ENCODE measurements around the gene MAPRE2. TPM values are rescaled to one million over a fixed set of nuclear protein-coding genes. Genes with fewer than 3 reads are reported as not detected.

MAPRE2 gene
- total RNA-seq = 10 to 100 TPM; 38.3 to 41.7 (median 38.4) TPM

DNA sequence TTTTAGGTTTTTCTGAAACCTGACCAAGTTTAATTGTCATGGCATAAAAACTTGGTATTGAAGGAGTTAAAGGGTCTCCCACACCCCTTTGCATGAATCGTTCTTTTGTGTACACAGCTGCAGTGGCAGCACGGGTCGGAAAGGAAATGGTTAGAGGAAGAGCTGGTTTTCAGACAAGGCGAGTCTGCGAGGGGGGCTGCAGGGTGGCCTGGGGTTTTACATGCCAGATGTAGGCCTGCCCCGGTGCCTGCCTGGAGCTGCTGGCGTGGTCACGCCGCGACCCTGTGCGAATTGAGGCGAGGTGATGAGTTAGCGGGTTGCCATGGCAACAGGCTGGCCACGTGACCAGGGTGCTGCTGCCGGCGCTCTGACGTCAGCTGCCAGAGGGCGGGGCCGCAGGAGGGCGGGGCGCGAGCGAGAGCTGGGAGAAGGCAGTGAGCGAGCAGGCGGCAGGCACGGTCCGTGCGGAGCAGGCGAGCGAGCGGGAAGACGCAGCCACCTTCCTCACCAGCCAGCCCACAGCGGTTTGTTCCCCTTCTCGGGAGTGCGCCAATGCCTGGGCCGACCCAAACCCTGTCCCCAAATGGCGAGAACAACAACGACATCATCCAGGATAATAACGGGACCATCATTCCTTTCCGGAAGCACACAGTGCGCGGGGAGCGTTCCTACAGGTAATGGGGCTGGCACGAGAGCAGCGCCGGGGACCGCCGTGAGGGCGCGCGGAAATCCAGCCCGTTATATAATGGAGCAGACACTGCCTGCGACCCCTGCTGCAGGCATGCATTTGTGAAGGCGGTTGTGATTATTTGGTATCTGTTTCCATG is at the start of gene MAPRE2:
Gene MAPRE2 (plus strand): TSS at position 426 of the 827 bp plus-strand sequence. CDS start 127 bp downstream, at position 553.
- Mint-ChIP-seq H3K9me3 (no peaks in the 10 kb centered on the region), H3K4me3 (peak within 1 kb of the TSS; percentile 95), H3K4me1 (ENCODE audit: low read depth) (peaks cover 66% of the 10 kb centered on the region), H3K27me3 (ENCODE audit: low read depth) (no peaks in the 10 kb centered on the region), H3K36me3 (ENCODE audit: insufficient read depth) (no peaks in the 10 kb centered on the region)
- DNase-seq (peak; percentile 100), ATAC-seq (peak; percentile 85 to 87)

DNA sequence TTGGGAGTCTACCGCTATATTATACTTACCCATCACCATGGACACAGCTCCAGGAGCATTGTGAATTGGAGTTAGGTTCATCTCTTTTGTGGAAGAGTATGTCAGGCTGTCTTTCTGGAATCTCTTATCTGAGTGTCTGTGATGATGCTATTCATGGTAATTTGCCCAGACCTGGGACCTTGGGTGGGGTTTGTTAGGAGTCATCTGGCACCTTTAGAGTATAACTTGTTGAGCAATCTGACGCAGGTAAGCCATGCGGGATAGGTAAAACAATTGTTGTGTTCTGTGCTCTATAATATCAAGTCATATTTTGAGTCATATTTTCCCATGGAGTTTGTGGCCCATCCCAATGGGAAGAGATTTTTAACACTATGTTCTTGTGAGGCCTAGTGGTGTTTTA is 49.7 kb upstream of the MAPRE2 start:
- H3K27me3 Mint-ChIP-seq (ENCODE audit: low read depth) = no peaks in the 10 kb centered on the region
- H3K4me3 Mint-ChIP-seq = no peak overlapping the region
- no peak for DNase-seq
- peaks cover 2% of the 10 kb centered on the region for H3K36me3 Mint-ChIP-seq (ENCODE audit: insufficient read depth)
- H3K4me1 Mint-ChIP-seq (ENCODE audit: low read depth) = peaks cover 3% of the 10 kb centered on the region
- no peaks in the 10 kb centered on the region for H3K9me3 Mint-ChIP-seq
- no peak for ATAC-seq

DNA sequence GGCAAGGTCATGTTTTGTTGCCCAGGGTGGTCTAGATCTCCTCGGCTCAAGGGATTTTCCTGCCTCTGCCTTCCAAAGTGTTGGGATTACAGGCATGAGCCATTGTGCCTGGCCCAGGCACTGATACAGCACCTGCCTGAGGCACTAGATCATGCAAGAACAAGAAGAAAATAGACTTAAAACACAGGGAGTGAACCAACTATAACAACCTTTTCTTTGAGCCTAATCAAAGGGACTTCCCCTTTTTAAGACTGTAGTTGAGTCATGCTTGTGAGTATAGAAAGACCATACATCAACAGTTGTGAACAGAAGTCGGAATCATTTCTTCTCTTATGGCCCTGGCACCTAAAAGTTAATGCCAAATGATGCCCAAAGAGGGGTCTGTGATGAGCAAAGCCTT is 47.9 kb upstream of the MAPRE2 start:
- Mint-ChIP-seq H3K9me3 (no peaks in the 10 kb centered on the region), H3K4me3 (no peak overlapping the region), H3K36me3 (ENCODE audit: insufficient read depth) (peaks cover 2% of the 10 kb centered on the region), H3K27me3 (ENCODE audit: low read depth) (no peaks in the 10 kb centered on the region), H3K4me1 (ENCODE audit: low read depth) (peaks cover 3% of the 10 kb centered on the region)
- ATAC-seq (peak; percentile 81 to 93), DNase-seq (no peak)

DNA sequence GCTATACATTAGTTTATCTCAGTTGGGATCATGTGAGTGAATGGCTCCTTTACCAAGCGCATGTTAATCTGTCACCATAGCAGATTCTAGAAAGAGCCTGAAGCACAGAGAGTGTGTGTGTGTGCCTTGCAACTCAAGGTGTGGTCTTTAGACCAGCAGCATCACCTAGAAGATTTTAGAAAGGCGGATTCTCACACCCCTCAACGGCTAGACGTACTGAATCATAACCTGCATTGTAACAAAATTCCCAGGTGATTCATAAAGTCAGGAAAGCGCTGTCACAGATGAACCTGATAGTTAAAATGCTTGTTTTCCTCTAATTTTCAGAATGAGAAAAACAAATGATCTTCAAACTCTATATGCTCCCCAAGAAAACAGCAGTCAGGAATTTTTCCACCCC is 45.5 kb upstream of the MAPRE2 start:
- Mint-ChIP-seq H3K4me1 (ENCODE audit: low read depth) (peaks cover 3% of the 10 kb centered on the region), H3K36me3 (ENCODE audit: insufficient read depth) (peaks cover 2% of the 10 kb centered on the region), H3K4me3 (no peak overlapping the region), H3K9me3 (no peaks in the 10 kb centered on the region), H3K27me3 (ENCODE audit: low read depth) (no peaks in the 10 kb centered on the region)
- ATAC-seq = no peak
- no peak for DNase-seq

DNA sequence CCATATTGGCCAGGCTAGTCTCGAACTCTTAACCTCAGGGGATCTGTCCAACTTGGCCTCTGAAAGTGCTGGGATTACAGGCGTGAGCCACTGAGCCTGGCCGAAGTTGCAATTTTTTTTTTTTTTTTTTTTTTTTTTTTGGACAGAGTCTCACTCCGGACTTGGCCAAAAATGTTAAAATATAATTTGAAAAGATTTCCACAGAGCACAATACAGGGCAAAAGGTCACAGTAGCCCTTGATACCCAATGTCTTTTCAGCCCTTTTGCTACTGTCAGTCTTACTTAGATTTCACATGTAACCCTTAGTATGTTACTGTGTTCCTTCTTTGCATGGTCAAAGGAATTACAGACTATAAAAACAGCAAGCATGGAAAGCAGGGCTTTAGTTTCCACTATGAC is 42.6 kb upstream of the MAPRE2 start:
- Mint-ChIP-seq H3K27me3 (ENCODE audit: low read depth) (peaks cover 2% of the 10 kb centered on the region), H3K9me3 (no peaks in the 10 kb centered on the region), H3K4me1 (ENCODE audit: low read depth) (peaks cover under 1% of the 10 kb centered on the region), H3K4me3 (no peak overlapping the region), H3K36me3 (ENCODE audit: insufficient read depth) (no peaks in the 10 kb centered on the region)
- ATAC-seq = no peak
- DNase-seq = no peak

DNA sequence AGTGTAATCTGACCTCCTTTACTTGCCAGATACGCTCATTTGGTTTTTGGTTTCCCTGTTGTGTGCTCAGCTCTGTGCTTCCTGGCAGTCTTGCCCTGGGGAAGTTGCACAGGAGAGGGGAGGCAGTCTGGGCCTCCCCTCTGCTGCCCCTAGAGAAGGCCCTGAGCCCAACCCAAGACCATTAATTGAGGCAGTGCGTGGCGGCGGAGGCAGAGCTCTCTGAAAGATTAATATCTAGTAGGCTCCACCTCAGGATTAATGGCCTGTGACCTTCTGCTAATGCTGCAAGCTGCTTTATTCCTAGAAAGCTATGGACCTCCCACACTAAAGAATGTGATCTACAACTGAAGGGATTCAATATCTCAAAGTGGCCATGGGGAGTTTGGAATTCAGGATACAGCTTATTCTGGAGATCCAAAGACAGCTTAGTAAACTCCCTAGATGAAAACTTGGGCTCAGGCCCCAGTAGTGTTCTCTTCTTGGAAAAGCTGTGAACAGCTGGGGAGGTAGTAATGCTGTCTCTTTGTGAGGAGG is 41.4 kb upstream of the MAPRE2 start:
- Mint-ChIP-seq H3K27me3 (ENCODE audit: low read depth) (peaks cover 2% of the 10 kb centered on the region), H3K4me3 (no peak overlapping the region), H3K36me3 (ENCODE audit: insufficient read depth) (no peaks in the 10 kb centered on the region), H3K4me1 (ENCODE audit: low read depth) (no peaks in the 10 kb centered on the region), H3K9me3 (no peaks in the 10 kb centered on the region)
- no peak for ATAC-seq
- DNase-seq = no peak

DNA sequence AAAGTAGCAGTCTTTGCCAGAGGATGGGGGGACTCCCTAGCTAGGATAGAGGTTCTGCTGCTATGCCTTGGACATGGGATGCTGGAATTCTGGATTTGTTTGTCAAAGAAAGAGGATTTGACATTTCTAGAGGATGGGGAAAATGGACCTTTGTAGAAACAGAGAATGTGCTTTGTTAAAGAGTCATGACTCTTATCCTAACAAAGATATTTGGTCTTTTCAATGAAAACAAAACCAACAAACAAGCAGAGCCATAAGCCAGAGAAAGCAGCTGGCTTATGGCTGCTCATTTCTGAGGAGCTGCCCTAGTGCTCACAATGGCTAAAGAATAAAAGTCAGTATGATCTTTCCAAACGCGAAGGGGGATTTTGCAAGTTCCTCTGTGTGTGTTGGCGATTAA is 40.8 kb upstream of the MAPRE2 start:
- no peak for ATAC-seq
- Mint-ChIP-seq H3K4me3 (no peak overlapping the region), H3K4me1 (ENCODE audit: low read depth) (no peaks in the 10 kb centered on the region)

DNA sequence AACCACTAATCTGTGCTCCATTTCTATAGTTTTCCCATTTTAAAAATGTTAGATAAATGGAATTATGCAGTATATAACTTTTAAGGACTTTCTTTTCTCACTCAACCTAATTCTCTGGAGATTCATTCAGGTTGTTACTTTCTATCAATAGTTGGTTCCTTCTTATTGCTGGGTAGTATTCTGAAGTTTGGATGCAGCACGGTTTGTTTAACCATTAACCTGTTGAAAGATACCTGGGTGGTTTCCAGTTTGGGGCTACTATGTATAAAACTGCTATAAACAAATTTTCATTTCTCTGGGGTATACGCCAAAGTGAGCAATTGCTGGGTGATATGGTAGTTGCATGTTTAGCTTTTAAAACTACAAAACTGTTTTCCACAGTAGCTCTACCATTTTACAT is 39.1 kb upstream of the MAPRE2 start:
- ATAC-seq = no peak
- DNase-seq = no peak
- H3K27me3 Mint-ChIP-seq (ENCODE audit: low read depth) = peaks cover 2% of the 10 kb centered on the region
- no peak overlapping the region for H3K4me3 Mint-ChIP-seq
- no peaks in the 10 kb centered on the region for H3K4me1 Mint-ChIP-seq (ENCODE audit: low read depth)
- no peaks in the 10 kb centered on the region for H3K9me3 Mint-ChIP-seq
- no peaks in the 10 kb centered on the region for H3K36me3 Mint-ChIP-seq (ENCODE audit: insufficient read depth)

More for the DNA sequence above, 40.8 kb upstream of the MAPRE2 start:
- H3K36me3 Mint-ChIP-seq (ENCODE audit: insufficient read depth) = no peaks in the 10 kb centered on the region
- H3K9me3 Mint-ChIP-seq = no peaks in the 10 kb centered on the region
- no peak for DNase-seq
- H3K27me3 Mint-ChIP-seq (ENCODE audit: low read depth) = peaks cover 2% of the 10 kb centered on the region

DNA sequence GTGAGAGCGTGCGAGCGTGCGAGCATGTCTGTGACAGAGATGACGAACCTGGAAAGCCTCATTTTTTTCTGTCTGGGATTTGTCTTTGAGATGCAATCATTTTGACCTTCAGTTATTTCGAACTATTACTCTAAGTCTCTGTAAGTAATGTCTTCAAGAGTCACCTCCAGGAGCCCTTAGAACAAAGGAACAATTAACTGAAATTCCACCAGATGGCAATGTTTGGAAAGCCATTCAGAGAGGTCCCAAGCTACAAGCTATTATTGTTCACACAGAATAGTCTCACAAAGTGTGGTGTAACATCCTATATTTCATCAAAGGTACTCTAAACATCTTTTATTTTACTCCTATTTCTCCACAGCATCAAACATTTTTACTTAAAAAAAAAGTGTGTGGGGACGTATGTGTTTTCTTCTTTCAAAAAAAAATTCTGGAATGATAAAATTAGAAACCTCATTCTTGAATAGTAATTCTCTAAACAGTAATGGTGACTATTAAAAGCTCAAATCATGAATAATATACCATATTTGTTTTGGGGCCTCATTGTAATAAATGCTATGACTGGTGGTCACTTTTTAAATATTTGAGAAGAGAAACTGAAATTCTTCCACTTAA is 35.1 kb upstream of the MAPRE2 start:
- peaks cover 2% of the 10 kb centered on the region for H3K27me3 Mint-ChIP-seq (ENCODE audit: low read depth)
- H3K9me3 Mint-ChIP-seq = no peaks in the 10 kb centered on the region
- H3K4me3 Mint-ChIP-seq = no peak overlapping the region
- no peaks in the 10 kb centered on the region for H3K36me3 Mint-ChIP-seq (ENCODE audit: insufficient read depth)
- no peaks in the 10 kb centered on the region for H3K4me1 Mint-ChIP-seq (ENCODE audit: low read depth)
- no peak for DNase-seq
- peak; percentile 78 to 79 for ATAC-seq

DNA sequence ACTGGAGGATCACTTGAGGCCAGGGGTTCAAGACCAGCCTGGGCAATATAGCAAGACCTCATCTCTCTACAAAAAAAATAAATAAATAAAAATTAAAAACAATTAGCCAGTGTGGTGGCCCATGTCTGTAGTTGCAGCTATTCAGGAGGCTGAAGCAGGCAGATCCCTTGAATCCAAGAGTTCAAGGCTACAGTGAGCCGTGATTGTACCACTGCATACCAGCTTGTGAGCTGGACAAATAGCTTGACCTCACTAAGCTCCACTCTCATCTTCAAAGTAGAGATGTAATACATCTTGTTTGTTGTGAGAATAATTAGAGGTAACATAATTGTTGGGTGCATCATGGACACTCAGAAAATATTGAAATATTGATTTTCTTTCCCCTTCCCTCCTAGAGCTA is 31.1 kb upstream of the MAPRE2 start:
- H3K36me3 Mint-ChIP-seq (ENCODE audit: insufficient read depth) = no peaks in the 10 kb centered on the region

DNA sequence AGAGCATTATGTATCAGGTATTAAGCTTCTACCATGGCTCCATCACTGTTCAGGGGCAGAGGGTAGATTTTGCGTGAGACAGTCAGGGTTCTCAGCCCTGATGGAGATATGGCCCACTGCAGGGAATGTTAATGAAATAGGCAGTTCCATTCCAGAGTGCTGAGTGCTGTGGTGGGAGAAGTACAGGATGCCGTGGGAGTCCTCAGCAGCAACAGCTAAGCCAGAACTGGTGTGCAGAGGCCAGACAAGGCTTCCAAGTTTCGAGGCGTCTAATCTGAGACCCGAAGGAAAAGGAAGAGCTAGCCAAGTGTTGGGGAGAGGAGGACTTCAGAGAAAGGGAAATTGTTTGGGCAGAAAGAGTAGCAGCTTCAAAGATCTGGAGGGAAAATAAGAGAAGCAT is 30.2 kb upstream of the MAPRE2 start:
- Mint-ChIP-seq H3K4me3 (no peak overlapping the region), H3K4me1 (ENCODE audit: low read depth) (no peaks in the 10 kb centered on the region), H3K36me3 (ENCODE audit: insufficient read depth) (no peaks in the 10 kb centered on the region), H3K27me3 (ENCODE audit: low read depth) (no peaks in the 10 kb centered on the region), H3K9me3 (no peaks in the 10 kb centered on the region)
- ATAC-seq (no peak), DNase-seq (no peak)

More for the DNA sequence above, 31.1 kb upstream of the MAPRE2 start:
- Mint-ChIP-seq H3K4me3 (no peak overlapping the region), H3K9me3 (no peaks in the 10 kb centered on the region), H3K4me1 (ENCODE audit: low read depth) (no peaks in the 10 kb centered on the region), H3K27me3 (ENCODE audit: low read depth) (no peaks in the 10 kb centered on the region)
- ATAC-seq (no peak), DNase-seq (no peak)

DNA sequence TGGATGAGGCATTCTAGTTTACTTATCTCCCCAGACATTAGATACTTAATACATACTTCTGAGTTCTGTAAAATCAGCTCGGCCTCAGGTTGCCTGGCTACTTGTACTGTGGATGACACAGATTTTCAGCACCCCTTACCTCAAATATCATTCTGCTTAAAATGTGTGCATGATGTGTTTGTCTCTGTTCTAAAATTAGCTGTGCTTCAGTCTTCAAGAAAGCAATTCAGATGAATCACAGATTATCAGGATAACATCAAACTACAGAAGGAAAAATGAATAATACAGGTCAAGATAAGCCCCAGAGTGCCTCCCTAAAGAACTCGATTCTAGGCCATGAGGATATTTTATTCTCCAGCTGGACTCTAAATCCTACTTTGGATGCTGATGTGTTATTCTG is 21.3 kb upstream of the MAPRE2 start:
- no peak for ATAC-seq
- DNase-seq = no peak
- H3K4me1 Mint-ChIP-seq (ENCODE audit: low read depth) = no peaks in the 10 kb centered on the region
- no peaks in the 10 kb centered on the region for H3K36me3 Mint-ChIP-seq (ENCODE audit: insufficient read depth)
- no peaks in the 10 kb centered on the region for H3K9me3 Mint-ChIP-seq
- H3K27me3 Mint-ChIP-seq (ENCODE audit: low read depth) = peaks cover 9% of the 10 kb centered on the region
- H3K4me3 Mint-ChIP-seq = no peak overlapping the region

DNA sequence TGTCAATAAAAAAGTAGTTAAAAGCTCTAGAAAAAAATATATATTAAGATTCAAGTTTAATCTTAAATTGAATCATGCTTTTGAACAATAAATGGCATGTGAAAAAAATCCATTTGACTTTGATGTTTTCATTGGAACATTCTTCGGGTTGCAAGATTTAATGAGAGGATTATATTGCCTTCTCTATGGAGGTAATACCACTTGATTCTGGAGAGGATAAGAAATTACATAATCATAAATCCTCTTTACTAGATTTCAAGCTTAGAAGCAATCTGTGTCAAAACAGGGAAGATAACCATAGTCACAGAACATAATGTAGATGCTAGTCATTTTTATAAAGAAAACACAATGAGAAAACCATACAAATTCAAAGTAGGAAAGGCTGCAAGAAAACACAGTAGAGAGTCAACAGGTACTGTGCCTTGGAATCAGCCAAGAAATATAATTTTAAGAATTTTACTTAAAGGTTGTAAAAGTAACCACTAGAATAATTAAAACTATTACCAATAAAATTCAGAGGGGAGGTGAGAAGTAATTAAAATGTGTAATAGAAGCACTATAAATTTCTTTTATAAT is 18.7 kb upstream of the MAPRE2 start:
- no peak overlapping the region for H3K4me3 Mint-ChIP-seq
- no peaks in the 10 kb centered on the region for H3K36me3 Mint-ChIP-seq (ENCODE audit: insufficient read depth)
- DNase-seq = no peak
- no peaks in the 10 kb centered on the region for H3K9me3 Mint-ChIP-seq
- no peak for ATAC-seq
- peaks cover 16% of the 10 kb centered on the region for H3K4me1 Mint-ChIP-seq (ENCODE audit: low read depth)
- H3K27me3 Mint-ChIP-seq (ENCODE audit: low read depth) = peaks cover 9% of the 10 kb centered on the region

DNA sequence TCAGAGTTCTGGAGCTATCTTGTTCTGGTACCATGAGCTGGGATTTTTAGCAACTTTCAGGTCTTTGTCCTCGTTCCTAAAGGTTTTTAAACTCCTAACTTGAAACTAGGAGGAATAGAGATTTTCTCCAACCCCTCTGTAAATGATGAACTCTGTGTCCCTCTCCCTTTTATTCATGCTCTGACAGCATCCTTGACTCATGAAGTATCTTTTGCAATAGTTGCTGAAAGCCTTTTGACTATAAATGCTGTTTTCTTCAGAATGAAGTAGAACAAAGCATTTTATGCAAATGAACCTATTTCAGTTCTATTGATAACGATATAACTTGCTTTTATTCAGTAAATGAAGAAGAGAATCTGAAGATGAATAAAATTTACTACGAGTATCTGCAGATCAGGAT is 17.0 kb upstream of the MAPRE2 start:
- H3K9me3 Mint-ChIP-seq = no peaks in the 10 kb centered on the region

More for the DNA sequence above, 17.0 kb upstream of the MAPRE2 start:
- no peak for ATAC-seq
- Mint-ChIP-seq H3K4me1 (ENCODE audit: low read depth) (peaks cover 25% of the 10 kb centered on the region), H3K4me3 (no peak overlapping the region), H3K27me3 (ENCODE audit: low read depth) (peaks cover 2% of the 10 kb centered on the region), H3K36me3 (ENCODE audit: insufficient read depth) (no peaks in the 10 kb centered on the region)
- DNase-seq = no peak

Measured in activated T-cell treated with anti-CD3 and anti-CD28 coated beads, Interleukin-2, amount 50 U/mL, for 4 hours (primary cell).